SK-N-SH treated with all-trans-retinoic acid at 6 μM for 48 hours (cell line): ENCODE results near the gene LRRC15.

Experiments used
- ATAC-seq: fragments of 200-7000 bp; cut with Tn5 transposase; 3 replicates; pipeline ENCODE4 v1.9.1; 2020; ENCODE audit warnings: mild to moderate bottlenecking, moderate library complexity
- ARNTL ChIP-seq: fragments of 450-650 bp; formaldehyde crosslinking; IDR thresholded peaks from 2 replicates; pipeline ENCODE4 v1.5.0; 2020; ENCODE audit warnings: low read depth, mild to moderate bottlenecking, moderate library complexity, borderline replicate concordance
- BACH2 ChIP-seq: fragments of 250-450 bp; sonication (Bioruptor Pico); IDR thresholded peaks from 2 replicates; pipeline ENCODE4 v1.9.0; 2021; ENCODE audit warnings: mild to moderate bottlenecking, borderline replicate concordance
- CSDC2 ChIP-seq: fragments of 250-450 bp; sonication (Bioruptor Pico); IDR thresholded peaks from 2 replicates; pipeline ENCODE4 v1.5.0; 2020; ENCODE audit warnings: mild to moderate bottlenecking, moderate library complexity
- ESRRG ChIP-seq: fragments of 250-450 bp; sonication (Bioruptor Pico); IDR thresholded peaks from 2 replicates; pipeline ENCODE4 v1.6.1; 2021; ENCODE audit warnings: mild to moderate bottlenecking
- GLIS3 ChIP-seq: fragments of 250-450 bp; sonication (Bioruptor Pico); IDR thresholded peaks from 2 replicates; pipeline ENCODE4 v1.5.0; 2020; ENCODE audit warnings: mild to moderate bottlenecking, moderate library complexity
- ISL1 ChIP-seq: fragments of 250-450 bp; sonication (Bioruptor Pico); IDR thresholded peaks from 2 replicates; pipeline ENCODE4 v2.1.2; 2022; ENCODE audit warnings: mild to moderate bottlenecking, moderate library complexity
- OSR1 ChIP-seq: fragments of 250-450 bp; sonication (Bioruptor Pico); IDR thresholded peaks from 2 replicates; pipeline ENCODE4 v1.8.0; 2022; ENCODE audit warnings: moderate library complexity, mild to moderate bottlenecking, inconsistent platforms
- PPARA ChIP-seq: fragments of 250-450 bp; sonication (Bioruptor Pico); IDR thresholded peaks from 2 replicates; pipeline ENCODE4 v1.5.0; 2020; ENCODE audit warnings: mild to moderate bottlenecking, borderline replicate concordance
- RARB ChIP-seq: fragments of 250-450 bp; sonication (Bioruptor Pico); IDR thresholded peaks from 2 replicates; pipeline ENCODE4 v1.8.0; 2021; ENCODE audit warnings: mild to moderate bottlenecking, moderate library complexity
- SNAI2 ChIP-seq: fragments of 250-450 bp; sonication (Bioruptor Pico); IDR thresholded peaks from 2 replicates; pipeline ENCODE4 v1.5.0; 2020; ENCODE audit warnings: mild to moderate bottlenecking, moderate library complexity
- TCF4 ChIP-seq: fragments of 250-450 bp; sonication (Bioruptor Pico); IDR thresholded peaks from 2 replicates; pipeline ENCODE4 v1.8.0; 2021; ENCODE audit warnings: mild to moderate bottlenecking, moderate library complexity, borderline replicate concordance
- TOX ChIP-seq: fragments of 250-450 bp; sonication (Bioruptor Pico); IDR thresholded peaks from 2 replicates; pipeline ENCODE4 v1.8.0; 2021; ENCODE audit warnings: mild to moderate bottlenecking, moderate library complexity, borderline replicate concordance
- ZC3H10 ChIP-seq: fragments of 250-450 bp; sonication (Bioruptor Pico); IDR thresholded peaks from 2 replicates; pipeline ENCODE4 v1.5.1; 2021; ENCODE audit warnings: mild to moderate bottlenecking, moderate library complexity
- ZFP3 ChIP-seq: fragments of 250-450 bp; sonication (Bioruptor Pico); IDR thresholded peaks from 2 replicates; pipeline ENCODE4 v1.5.0; 2020; ENCODE audit warnings: mild to moderate bottlenecking, moderate library complexity
- ZFP30 ChIP-seq: fragments of 450-650 bp; formaldehyde crosslinking; IDR thresholded peaks from 2 replicates; pipeline ENCODE4 v1.5.0; 2022; ENCODE audit warnings: mild to moderate bottlenecking, moderate library complexity
- ZNF565 ChIP-seq: fragments of 450-650 bp; formaldehyde crosslinking; conservative IDR thresholded peaks from 2 replicates; pipeline ENCODE4 v1.5.0; 2020; ENCODE audit warnings: low read depth, mild to moderate bottlenecking, moderate library complexity
- ZNF70 ChIP-seq: fragments of 450-650 bp; formaldehyde crosslinking; IDR thresholded peaks from 2 replicates; pipeline ENCODE4 v1.5.0; 2020; ENCODE audit warnings: mild to moderate bottlenecking, moderate library complexity
- ZNF8 ChIP-seq: fragments of 450-650 bp; formaldehyde crosslinking; IDR thresholded peaks from 2 replicates; pipeline ENCODE4 v1.5.0; 2020; ENCODE audit warnings: mild to moderate bottlenecking, moderate library complexity
- TF ChIP-seq, protein P1 (sequence below): fragments of 250-450 bp; sonication (Bioruptor Pico); IDR thresholded peaks from 2 replicates; pipeline ENCODE4 v1.8.0; 2021; ENCODE audit warnings: low read depth, mild to moderate bottlenecking, moderate library complexity, borderline replicate concordance
- TF ChIP-seq, protein P2 (sequence below): fragments of 250-450 bp; sonication (Bioruptor Pico); IDR thresholded peaks from 2 replicates; pipeline ENCODE4 v1.8.0; 2020; ENCODE audit warnings: mild to moderate bottlenecking, moderate library complexity, borderline replicate concordance
- TF ChIP-seq, protein P3 (sequence below): fragments of 250-450 bp; sonication (Bioruptor Pico); IDR thresholded peaks from 2 replicates; pipeline ENCODE4 v1.5.0; 2020; ENCODE audit warnings: mild to moderate bottlenecking, moderate library complexity
- TF ChIP-seq, protein P4 (sequence below): fragments of 250-450 bp; sonication (Bioruptor Pico); IDR thresholded peaks from 2 replicates; pipeline ENCODE4 v1.5.1; 2020; ENCODE audit warnings: low read depth, mild to moderate bottlenecking, moderate library complexity
- TF ChIP-seq, protein P5 (sequence below): fragments of 250-450 bp; sonication (Bioruptor Pico); IDR thresholded peaks from 2 replicates; pipeline ENCODE4 v1.5.1; 2021; ENCODE audit warnings: mild to moderate bottlenecking, moderate library complexity

Gene LRRC15

DNA sequence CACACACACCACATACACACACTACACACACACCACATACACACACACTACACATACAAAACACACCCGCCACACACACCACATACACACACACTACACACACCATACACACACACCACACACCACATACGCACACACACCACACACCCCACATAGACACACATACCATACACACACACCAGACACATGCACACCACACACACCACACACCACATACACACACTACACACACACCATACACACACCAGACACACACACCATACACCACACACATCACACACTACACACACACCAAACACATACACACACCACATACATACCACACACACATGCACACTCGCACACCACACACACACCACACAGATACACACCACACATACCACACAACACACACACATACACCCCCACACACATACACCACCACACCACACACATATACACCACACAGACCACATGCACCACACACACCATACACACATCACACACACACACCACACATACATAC is 44.7 kb downstream of the LRRC15 start (continued):
- TF ChIP-seq, protein P1, sequence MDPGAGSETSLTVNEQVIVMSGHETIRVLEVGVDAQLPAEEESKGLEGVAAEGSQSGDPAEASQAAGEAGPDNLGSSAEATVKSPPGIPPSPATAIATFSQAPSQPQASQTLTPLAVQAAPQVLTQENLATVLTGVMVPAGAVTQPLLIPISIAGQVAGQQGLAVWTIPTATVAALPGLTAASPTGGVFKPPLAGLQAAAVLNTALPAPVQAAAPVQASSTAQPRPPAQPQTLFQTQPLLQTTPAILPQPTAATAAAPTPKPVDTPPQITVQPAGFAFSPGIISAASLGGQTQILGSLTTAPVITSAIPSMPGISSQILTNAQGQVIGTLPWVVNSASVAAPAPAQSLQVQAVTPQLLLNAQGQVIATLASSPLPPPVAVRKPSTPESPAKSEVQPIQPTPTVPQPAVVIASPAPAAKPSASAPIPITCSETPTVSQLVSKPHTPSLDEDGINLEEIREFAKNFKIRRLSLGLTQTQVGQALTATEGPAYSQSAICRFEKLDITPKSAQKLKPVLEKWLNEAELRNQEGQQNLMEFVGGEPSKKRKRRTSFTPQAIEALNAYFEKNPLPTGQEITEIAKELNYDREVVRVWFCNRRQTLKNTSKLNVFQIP (CRISPR knock-in tag) = no peak
- TF ChIP-seq BACH2 (CRISPR knock-in tag) = no peak

DNA sequence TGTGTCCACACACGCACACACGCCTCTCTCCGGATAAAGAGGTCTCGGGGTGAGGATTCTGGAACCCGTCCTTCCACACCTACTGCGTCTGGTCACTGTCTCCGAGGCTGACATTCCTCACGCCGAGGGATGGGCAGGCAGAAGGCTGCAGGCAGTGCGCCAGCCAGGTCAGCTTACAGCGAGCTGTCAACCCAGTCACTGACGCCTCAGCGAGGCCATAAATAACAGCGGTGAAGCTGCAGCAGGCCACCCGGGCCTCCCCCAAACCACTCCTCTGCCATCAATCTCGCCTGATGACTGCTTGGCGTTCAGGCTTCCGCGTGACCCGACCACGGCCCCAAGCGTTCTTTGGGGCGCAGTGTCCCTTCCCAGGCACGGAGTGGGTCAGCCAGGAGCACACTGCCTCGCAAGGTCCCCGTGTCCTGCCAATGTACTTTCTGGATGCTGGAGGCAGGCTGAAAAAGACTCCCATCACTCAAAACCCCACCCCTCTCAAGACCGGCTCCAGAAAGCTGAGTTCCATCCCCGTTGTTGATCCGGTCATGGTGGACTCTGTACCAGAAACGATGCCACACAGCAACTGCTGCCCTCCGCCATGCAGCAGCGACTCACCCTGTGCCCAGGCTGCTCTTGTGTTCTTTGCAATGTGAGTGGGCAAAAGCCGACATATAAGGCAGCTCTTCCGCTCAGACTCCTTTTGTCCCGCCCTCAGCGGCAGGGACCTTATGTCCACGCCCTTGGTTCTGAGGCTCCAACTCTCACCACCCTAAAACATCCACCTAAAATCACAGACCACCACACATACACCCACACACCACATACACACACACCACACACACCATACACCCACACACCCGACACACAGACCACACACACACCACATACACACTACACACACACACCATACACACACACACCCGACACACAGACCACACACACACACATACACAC is 45.5 kb downstream of the LRRC15 start:
- peak; percentile 74 for ATAC-seq
- TF ChIP-seq OSR1 (CRISPR knock-in tag) (no peak), BACH2 (CRISPR knock-in tag) (no peak), ZNF565 (no peak), GLIS3 (CRISPR knock-in tag) (no peak), ZNF8 (CRISPR knock-in tag) (no peak), ZNF70 (CRISPR knock-in tag) (no peak), CSDC2 (no peak; the same call in 1 of the 2 replicates), ARNTL (CRISPR knock-in tag) (no peak), PPARA (CRISPR knock-in tag) (no peak), ZFP3 (CRISPR knock-in tag) (peak; percentile 69; the same call in 1 of the 2 replicates), RARB (CRISPR knock-in tag) (peak; percentile 57; the same call in 1 of the 2 replicates), SNAI2 (no peak), ZC3H10 (CRISPR knock-in tag) (no peak), ISL1 (CRISPR knock-in tag) (0 out of 2 replicates have a peak, but pooled peaks have one; percentile 31), ESRRG (CRISPR knock-in tag) (no peak), TOX (CRISPR knock-in tag) (peak; percentile 48; the same call in 1 of the 2 replicates), ZFP30 (CRISPR knock-in tag) (no peak), TCF4 (CRISPR knock-in tag) (peak; percentile 71)
- TF ChIP-seq, protein P2, sequence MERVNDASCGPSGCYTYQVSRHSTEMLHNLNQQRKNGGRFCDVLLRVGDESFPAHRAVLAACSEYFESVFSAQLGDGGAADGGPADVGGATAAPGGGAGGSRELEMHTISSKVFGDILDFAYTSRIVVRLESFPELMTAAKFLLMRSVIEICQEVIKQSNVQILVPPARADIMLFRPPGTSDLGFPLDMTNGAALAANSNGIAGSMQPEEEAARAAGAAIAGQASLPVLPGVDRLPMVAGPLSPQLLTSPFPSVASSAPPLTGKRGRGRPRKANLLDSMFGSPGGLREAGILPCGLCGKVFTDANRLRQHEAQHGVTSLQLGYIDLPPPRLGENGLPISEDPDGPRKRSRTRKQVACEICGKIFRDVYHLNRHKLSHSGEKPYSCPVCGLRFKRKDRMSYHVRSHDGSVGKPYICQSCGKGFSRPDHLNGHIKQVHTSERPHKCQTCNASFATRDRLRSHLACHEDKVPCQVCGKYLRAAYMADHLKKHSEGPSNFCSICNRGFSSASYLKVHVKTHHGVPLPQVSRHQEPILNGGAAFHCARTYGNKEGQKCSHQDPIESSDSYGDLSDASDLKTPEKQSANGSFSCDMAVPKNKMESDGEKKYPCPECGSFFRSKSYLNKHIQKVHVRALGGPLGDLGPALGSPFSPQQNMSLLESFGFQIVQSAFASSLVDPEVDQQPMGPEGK (CRISPR knock-in tag) = no peak
- TF ChIP-seq, protein P3, sequence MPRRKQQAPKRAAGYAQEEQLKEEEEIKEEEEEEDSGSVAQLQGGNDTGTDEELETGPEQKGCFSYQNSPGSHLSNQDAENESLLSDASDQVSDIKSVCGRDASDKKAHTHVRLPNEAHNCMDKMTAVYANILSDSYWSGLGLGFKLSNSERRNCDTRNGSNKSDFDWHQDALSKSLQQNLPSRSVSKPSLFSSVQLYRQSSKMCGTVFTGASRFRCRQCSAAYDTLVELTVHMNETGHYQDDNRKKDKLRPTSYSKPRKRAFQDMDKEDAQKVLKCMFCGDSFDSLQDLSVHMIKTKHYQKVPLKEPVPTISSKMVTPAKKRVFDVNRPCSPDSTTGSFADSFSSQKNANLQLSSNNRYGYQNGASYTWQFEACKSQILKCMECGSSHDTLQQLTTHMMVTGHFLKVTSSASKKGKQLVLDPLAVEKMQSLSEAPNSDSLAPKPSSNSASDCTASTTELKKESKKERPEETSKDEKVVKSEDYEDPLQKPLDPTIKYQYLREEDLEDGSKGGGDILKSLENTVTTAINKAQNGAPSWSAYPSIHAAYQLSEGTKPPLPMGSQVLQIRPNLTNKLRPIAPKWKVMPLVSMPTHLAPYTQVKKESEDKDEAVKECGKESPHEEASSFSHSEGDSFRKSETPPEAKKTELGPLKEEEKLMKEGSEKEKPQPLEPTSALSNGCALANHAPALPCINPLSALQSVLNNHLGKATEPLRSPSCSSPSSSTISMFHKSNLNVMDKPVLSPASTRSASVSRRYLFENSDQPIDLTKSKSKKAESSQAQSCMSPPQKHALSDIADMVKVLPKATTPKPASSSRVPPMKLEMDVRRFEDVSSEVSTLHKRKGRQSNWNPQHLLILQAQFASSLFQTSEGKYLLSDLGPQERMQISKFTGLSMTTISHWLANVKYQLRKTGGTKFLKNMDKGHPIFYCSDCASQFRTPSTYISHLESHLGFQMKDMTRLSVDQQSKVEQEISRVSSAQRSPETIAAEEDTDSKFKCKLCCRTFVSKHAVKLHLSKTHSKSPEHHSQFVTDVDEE (CRISPR knock-in tag) = peak; percentile 83
- TF ChIP-seq, protein P4, sequence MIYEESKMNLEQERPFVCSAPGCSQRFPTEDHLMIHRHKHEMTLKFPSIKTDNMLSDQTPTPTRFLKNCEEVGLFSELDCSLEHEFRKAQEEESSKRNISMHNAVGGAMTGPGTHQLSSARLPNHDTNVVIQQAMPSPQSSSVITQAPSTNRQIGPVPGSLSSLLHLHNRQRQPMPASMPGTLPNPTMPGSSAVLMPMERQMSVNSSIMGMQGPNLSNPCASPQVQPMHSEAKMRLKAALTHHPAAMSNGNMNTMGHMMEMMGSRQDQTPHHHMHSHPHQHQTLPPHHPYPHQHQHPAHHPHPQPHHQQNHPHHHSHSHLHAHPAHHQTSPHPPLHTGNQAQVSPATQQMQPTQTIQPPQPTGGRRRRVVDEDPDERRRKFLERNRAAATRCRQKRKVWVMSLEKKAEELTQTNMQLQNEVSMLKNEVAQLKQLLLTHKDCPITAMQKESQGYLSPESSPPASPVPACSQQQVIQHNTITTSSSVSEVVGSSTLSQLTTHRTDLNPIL = no peak
- TF ChIP-seq, protein P1 (CRISPR knock-in tag) = no peak
- TF ChIP-seq, protein P5, sequence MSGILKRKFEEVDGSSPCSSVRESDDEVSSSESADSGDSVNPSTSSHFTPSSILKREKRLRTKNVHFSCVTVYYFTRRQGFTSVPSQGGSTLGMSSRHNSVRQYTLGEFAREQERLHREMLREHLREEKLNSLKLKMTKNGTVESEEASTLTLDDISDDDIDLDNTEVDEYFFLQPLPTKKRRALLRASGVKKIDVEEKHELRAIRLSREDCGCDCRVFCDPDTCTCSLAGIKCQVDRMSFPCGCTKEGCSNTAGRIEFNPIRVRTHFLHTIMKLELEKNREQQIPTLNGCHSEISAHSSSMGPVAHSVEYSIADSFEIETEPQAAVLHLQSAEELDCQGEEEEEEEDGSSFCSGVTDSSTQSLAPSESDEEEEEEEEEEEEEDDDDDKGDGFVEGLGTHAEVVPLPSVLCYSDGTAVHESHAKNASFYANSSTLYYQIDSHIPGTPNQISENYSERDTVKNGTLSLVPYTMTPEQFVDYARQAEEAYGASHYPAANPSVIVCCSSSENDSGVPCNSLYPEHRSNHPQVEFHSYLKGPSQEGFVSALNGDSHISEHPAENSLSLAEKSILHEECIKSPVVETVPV (CRISPR knock-in tag) = no peak
